ENCODE data around the gene EIPR1. TPM values are rescaled to one million over a fixed set of nuclear protein-coding genes. Genes with fewer than 3 reads are reported as not detected.

Gene EIPR1
- total and polyA plus RNA-seq, 2 donors (not counting 1 experiment from before 2014, with no cell fraction given): 22.3 to 23.9 TPM

- no peaks in the 10 kb centered on the region for H3K79me2 ChIP-seq (ENCODE audit: control insufficient read depth, insufficient read depth, low read length)
- H3K27ac ChIP-seq (ENCODE audit: insufficient read depth, low read length): no peak overlapping the region
- H3K4me2 ChIP-seq (ENCODE audit: extremely low read depth, insufficient read depth, low read length): no peak overlapping the region
- H3K9ac ChIP-seq (ENCODE audit: insufficient read depth, low read length): no peak overlapping the region
- no peaks in the 10 kb centered on the region for H3K27me3 ChIP-seq (ENCODE audit: control insufficient read depth, insufficient read depth, low read length)
- H3K4me1 ChIP-seq (ENCODE audit: control insufficient read depth, extremely low read depth, insufficient read depth, low read length): no peaks in the 10 kb centered on the region
- H2AFZ ChIP-seq (ENCODE audit: low read length): no peak overlapping the region
- no peaks in the 10 kb centered on the region for H3K36me3 ChIP-seq (ENCODE audit: control insufficient read depth, insufficient read depth, low read length)
- no peak overlapping the region for H3K4me3 ChIP-seq (replicated peaks in 1 of 4; ENCODE audit: control extremely low read depth in 1 of 4, insufficient read depth in 1 of 4, low read depth in 3 of 4, low read length in 4 of 4)
- TF ChIP-seq CTCF (conservative IDR thresholded peaks at IDR 0.05 in 1 of 2, IDR thresholded peaks at IDR 0.05 in 1 of 2; ENCODE audit: low read depth in 1 of 2, low read length in 2 of 2): no peak
- TF ChIP-seq EZH2 (IDR thresholded peaks at IDR 0.05; ENCODE audit: low read length, missing control alignments): no peak
- no peak for DNase-seq (ENCODE audit: low read depth in 2 of 2)
- H3K9me3 ChIP-seq (ENCODE audit: control insufficient read depth, insufficient read depth, low read depth, low read length): no peaks in the 10 kb centered on the region
- H4K20me1 ChIP-seq (ENCODE audit: control insufficient read depth, extremely low read depth, insufficient read depth, low read length): no peaks in the 10 kb centered on the region
Measured at GRCh38 chr2:3292416-3292815, 85.2 kb downstream of the EIPR1 start.

GRCh38 chr2:3291750-3292149 lies 85.9 kb downstream of the EIPR1 start:
- Histone ChIP-seq H3K9ac (ENCODE audit: insufficient read depth, low read length) (no peak overlapping the region), H3K4me2 (ENCODE audit: extremely low read depth, insufficient read depth, low read length) (no peak overlapping the region), H3K27me3 (ENCODE audit: control insufficient read depth, insufficient read depth, low read length) (no peaks in the 10 kb centered on the region), H3K4me3 (replicated peaks in 1 of 4; ENCODE audit: control extremely low read depth in 1 of 4, insufficient read depth in 1 of 4, low read depth in 3 of 4, low read length in 4 of 4) (no peak overlapping the region), H3K27ac (ENCODE audit: insufficient read depth, low read length) (no peak overlapping the region), H3K9me3 (ENCODE audit: control insufficient read depth, insufficient read depth, low read depth, low read length) (no peaks in the 10 kb centered on the region), H3K4me1 (ENCODE audit: control insufficient read depth, extremely low read depth, insufficient read depth, low read length) (no peaks in the 10 kb centered on the region), H2AFZ (ENCODE audit: low read length) (no peak overlapping the region), H3K79me2 (ENCODE audit: control insufficient read depth, insufficient read depth, low read length) (no peaks in the 10 kb centered on the region), H3K36me3 (ENCODE audit: control insufficient read depth, insufficient read depth, low read length) (no peaks in the 10 kb centered on the region), H4K20me1 (ENCODE audit: control insufficient read depth, extremely low read depth, insufficient read depth, low read length) (no peaks in the 10 kb centered on the region)
- no peak for TF ChIP-seq CTCF (conservative IDR thresholded peaks at IDR 0.05 in 1 of 2, IDR thresholded peaks at IDR 0.05 in 1 of 2; ENCODE audit: low read depth in 1 of 2, low read length in 2 of 2)
- no peak for TF ChIP-seq EZH2 (IDR thresholded peaks at IDR 0.05; ENCODE audit: low read length, missing control alignments)
- DNase-seq (ENCODE audit: low read depth in 2 of 2): no peak

- no peaks in the 10 kb centered on the region for H3K27me3 ChIP-seq (ENCODE audit: control insufficient read depth, insufficient read depth, low read length)
- no peak overlapping the region for H3K9ac ChIP-seq (ENCODE audit: insufficient read depth, low read length)
- H3K4me3 ChIP-seq (replicated peaks in 1 of 4; ENCODE audit: control extremely low read depth in 1 of 4, insufficient read depth in 1 of 4, low read depth in 3 of 4, low read length in 4 of 4): no peak overlapping the region
- no peaks in the 10 kb centered on the region for H4K20me1 ChIP-seq (ENCODE audit: control insufficient read depth, extremely low read depth, insufficient read depth, low read length)
- no peaks in the 10 kb centered on the region for H3K9me3 ChIP-seq (ENCODE audit: control insufficient read depth, insufficient read depth, low read depth, low read length)
- no peak overlapping the region for H3K27ac ChIP-seq (ENCODE audit: insufficient read depth, low read length)
- no peak overlapping the region for H2AFZ ChIP-seq (ENCODE audit: low read length)
- TF ChIP-seq CTCF (conservative IDR thresholded peaks at IDR 0.05 in 1 of 2, IDR thresholded peaks at IDR 0.05 in 1 of 2; ENCODE audit: low read depth in 1 of 2, low read length in 2 of 2) (no peak), EZH2 (IDR thresholded peaks at IDR 0.05; ENCODE audit: low read length, missing control alignments) (no peak)
- H3K79me2 ChIP-seq (ENCODE audit: control insufficient read depth, insufficient read depth, low read length): no peaks in the 10 kb centered on the region
- H3K36me3 ChIP-seq (ENCODE audit: control insufficient read depth, insufficient read depth, low read length): no peaks in the 10 kb centered on the region
- no peak for DNase-seq (ENCODE audit: low read depth in 2 of 2)
- H3K4me2 ChIP-seq (ENCODE audit: extremely low read depth, insufficient read depth, low read length): no peak overlapping the region
- no peaks in the 10 kb centered on the region for H3K4me1 ChIP-seq (ENCODE audit: control insufficient read depth, extremely low read depth, insufficient read depth, low read length)
Measured at GRCh38 chr2:3291113-3291512, 86.5 kb downstream of the EIPR1 start.
